A549 (cell line): ENCODE results near the gene OR8B8. TPM values are rescaled to one million over a fixed set of nuclear protein-coding genes. Genes with fewer than 3 reads are reported as not detected.
A peak's percentile ranks its signal among the peaks of the same experiment; 100 is the strongest.

Source experiments
- ATAC-seq, 2 experiments: fragments of 200-7000 bp in 1 of 2; fragments of >200 bp in 1 of 2; cut with Nextera tagmentation in 1 of 2; cut with Tn5 transposase in 1 of 2; 3 replicates each; pipeline versions ENCODE4 v1.8.0 to v1.9.1; 2018 to 2020; ENCODE audit warnings: mild to moderate bottlenecking in 1 of 2, moderate library complexity in 1 of 2
- CTCF ChIA-PET: fragments of 300-600 bp; sonication (Branson Sonifier 250); formaldehyde crosslinking; extraction: SDS; loops from one replicate; lab custom pipeline; 2021; ENCODE audit warnings: antibody characterized with exemption, inconsistent platforms; lab: Yijun Ruan, JAX
- POLR2A ChIA-PET: fragments of 350-600 bp; formaldehyde crosslinking; extraction: SDS; loops from one replicate; lab custom pipeline; 2021; ENCODE audit warnings: antibody characterized with exemption, inconsistent platforms; lab: Yijun Ruan, JAX
- DNase-seq, 2 experiments: peaks; one replicate each; pipeline versions ENCODE4 v3.0.0 to v3.0.0-alpha.2; 2011 to 2016; ENCODE audit warnings: low read depth in 1 of 2, low spot score in 1 of 2
- FAIRE-seq: peaks from 2 replicates; lab custom pipeline; 2011; peaks lifted over from hg19 to GRCh38; lab: Jason Lieb, UNC
- H3K27ac ChIP-seq, 2 experiments: fragments of >200 bp; sonication (Bioruptor Twin); formaldehyde crosslinking; 3 replicates each; pipeline ENCODE4 v1.5.1; 2016 to 2017
- H3K4me1 ChIP-seq: fragments of >200 bp; sonication (Bioruptor Twin); formaldehyde crosslinking; 3 replicates; pipeline ENCODE4 v1.6.1; 2016
- H3K4me2 ChIP-seq: fragments of >200 bp; sonication (Bioruptor Twin); formaldehyde crosslinking; 3 replicates; pipeline ENCODE4 v1.6.1; 2016
- H3K4me3 ChIP-seq: fragments of >200 bp; sonication (Bioruptor Twin); formaldehyde crosslinking; 3 replicates; pipeline ENCODE4 v1.5.1; 2016
- H3K9me3 ChIP-seq: fragments of >200 bp; sonication (Bioruptor Twin); formaldehyde crosslinking; 3 replicates; pipeline ENCODE4 v1.6.1; 2016
- BHLHE40 ChIP-seq: IDR thresholded peaks from 2 replicates; pipeline ENCODE4 v1.6.1; 2012; ENCODE audit warnings: low read depth, low read length, inconsistent platforms
- EHMT2 ChIP-seq: fragments of 200-600 bp; sonication (generic); IDR thresholded peaks from 2 replicates; pipeline ENCODE4 v1.6.1; 2016; ENCODE audit warnings: antibody characterized with exemption, low read depth, mild to moderate bottlenecking, moderate library complexity
- EP300 ChIP-seq, 2 experiments: fragments of >200 bp; sonication (Bioruptor Twin); formaldehyde crosslinking; IDR thresholded peaks; 2 replicates in 1 of 2; 3 replicates in 1 of 2; pipeline ENCODE4 v1.6.1; 2016 to 2017
- HDAC2 ChIP-seq: fragments of 200-600 bp; sonication (generic); IDR thresholded peaks from 2 replicates; pipeline ENCODE4 v1.6.1; 2016
- HEYL ChIP-seq: fragments of 250-450 bp; sonication (Bioruptor Pico); IDR thresholded peaks from 2 replicates; pipeline ENCODE4 v1.8.0; 2021; ENCODE audit warnings: mild to moderate bottlenecking, moderate library complexity
- HOXA7 ChIP-seq: fragments of 250-450 bp; sonication (Bioruptor Pico); IDR thresholded peaks from 2 replicates; pipeline ENCODE4 v1.5.0; 2020; ENCODE audit warnings: mild to moderate bottlenecking, moderate library complexity
- HOXB5 ChIP-seq: fragments of 250-450 bp; sonication (Bioruptor Pico); IDR thresholded peaks from 2 replicates; pipeline ENCODE4 v1.5.0; 2020; ENCODE audit warnings: mild to moderate bottlenecking, moderate library complexity
- KDM5A ChIP-seq: fragments of 200-600 bp; sonication (generic); IDR thresholded peaks from 2 replicates; pipeline ENCODE4 v1.6.1; 2016; ENCODE audit warnings: antibody characterized with exemption, mild to moderate bottlenecking
- NFE2L2 ChIP-seq: fragments of 150-350 bp; conservative IDR thresholded peaks from 2 replicates; pipeline ENCODE4 v1.6.1; 2014; ENCODE audit warnings: low read length
- PHF8 ChIP-seq: fragments of 200-600 bp; sonication (generic); IDR thresholded peaks from 2 replicates; pipeline ENCODE4 v1.6.1; 2016; ENCODE audit warnings: low read depth, mild to moderate bottlenecking, antibody characterized with exemption, moderate library complexity, borderline replicate concordance
- POLR2AphosphoS2 ChIP-seq: conservative IDR thresholded peaks from 2 replicates; pipeline ENCODE4 v1.6.1; 2012; ENCODE audit warnings: low read length, improper control_type of control experiment, inconsistent platforms
- RAD21 ChIP-seq, 2 experiments: fragments of >200 bp in 1 of 2; sonication (Bioruptor Twin) in 1 of 2; formaldehyde crosslinking in 1 of 2; IDR thresholded peaks in 1 of 2; conservative IDR thresholded peaks in 1 of 2; 2 replicates in 1 of 2; 3 replicates in 1 of 2; pipeline ENCODE4 v1.6.1; 2012 to 2018; ENCODE audit warnings: inconsistent platforms in 1 of 2
- RCOR1 ChIP-seq: fragments of 150-350 bp; IDR thresholded peaks from 2 replicates; pipeline ENCODE4 v1.6.1; 2014; ENCODE audit warnings: antibody characterized with exemption, low read length, low read depth
- RNF2 ChIP-seq: fragments of 200-600 bp; sonication (generic); IDR thresholded peaks from 2 replicates; pipeline ENCODE4 v1.6.1; 2016; ENCODE audit warnings: low read depth, mild to moderate bottlenecking, antibody characterized with exemption, moderate library complexity, borderline replicate concordance
- SMC3 ChIP-seq: fragments of >200 bp; sonication (Bioruptor Twin); formaldehyde crosslinking; IDR thresholded peaks from 3 replicates; pipeline ENCODE4 v1.6.1; 2018; ENCODE audit warnings: inconsistent platforms
- SREBF2 ChIP-seq: fragments of 450-650 bp; IDR thresholded peaks from 2 replicates; pipeline ENCODE4 v1.6.1; 2014; ENCODE audit warnings: mild to moderate bottlenecking, moderate library complexity
- TFCP2L1 ChIP-seq: fragments of 250-450 bp; sonication (Bioruptor Pico); IDR thresholded peaks from 2 replicates; pipeline ENCODE4 v1.5.0; 2021; ENCODE audit warnings: mild to moderate bottlenecking
- TP53 ChIP-seq: fragments of 250-450 bp; sonication (Bioruptor Pico); IDR thresholded peaks from 2 replicates; pipeline ENCODE4 v1.5.0; 2021; ENCODE audit warnings: mild to moderate bottlenecking, moderate library complexity
- ZC3H11A ChIP-seq: fragments of 450-650 bp; IDR thresholded peaks from 2 replicates; pipeline ENCODE4 v1.6.1; 2014; ENCODE audit warnings: antibody characterized with exemption, mild to moderate bottlenecking
- ZFP36 ChIP-seq: fragments of 450-650 bp; IDR thresholded peaks from 2 replicates; pipeline ENCODE4 v1.6.1; 2014; ENCODE audit warnings: borderline replicate concordance; ENCODE audit not compliant: partially characterized antibody
- WGBS: methylation state at CpG from one replicate; pipeline ENCODE4 v1.1.6; 2017; ENCODE audit errors: missing lambda C conversion rate; 5-methylcytosine and 5-hydroxymethylcytosine counted together
- polyA plus RNA-seq, 4 experiments: library from polyadenylated mRNA; depleted of rRNA in 3 of 4; stranded (reverse); fragments of >200 nt; fragmentation: RNase III in 1 of 4; extraction: RNeasy Plus Mini Kit Qiagen cat#74134 plus additional on column Dnase treatment in 1 of 4; gene quantifications; 2 replicates in 3 of 4; 3 replicates in 1 of 4; pipeline ENCODE4 v1.2.3, GENCODE V29; 2011 to 2017
- TF ChIP-seq, protein P1 (sequence below): fragments of >200 bp; sonication (Bioruptor Twin); formaldehyde crosslinking; IDR thresholded peaks from 3 replicates; pipeline ENCODE4 v1.5.1; 2016
- TF ChIP-seq, protein P2 (sequence below): IDR thresholded peaks from 2 replicates; pipeline ENCODE4 v1.6.1; 2012
- TF ChIP-seq, protein P3 (sequence below): fragments of >200 bp; sonication (Bioruptor Twin); formaldehyde crosslinking; IDR thresholded peaks from 3 replicates; pipeline ENCODE4 v1.6.1; 2016
- TF ChIP-seq, protein P4 (sequence below): fragments of 150-350 bp; IDR thresholded peaks from 2 replicates; pipeline ENCODE4 v1.6.1; 2014; ENCODE audit warnings: low read depth, mild to moderate bottlenecking, low read length
- TF ChIP-seq, protein P5 (sequence below): IDR thresholded peaks from 2 replicates; pipeline ENCODE4 v1.6.1; 2012; ENCODE audit warnings: low read depth, borderline replicate concordance
- TF ChIP-seq, protein P6 (sequence below): fragments of 250-450 bp; sonication (Bioruptor Pico); IDR thresholded peaks from 2 replicates; pipeline ENCODE4 v1.5.0; 2020; ENCODE audit warnings: low read depth, mild to moderate bottlenecking, moderate library complexity

The OR8B8 gene
- polyA plus RNA-seq, 2 of the 4 experiments (the other 2 are of a cell fraction): not detected

DNA sequence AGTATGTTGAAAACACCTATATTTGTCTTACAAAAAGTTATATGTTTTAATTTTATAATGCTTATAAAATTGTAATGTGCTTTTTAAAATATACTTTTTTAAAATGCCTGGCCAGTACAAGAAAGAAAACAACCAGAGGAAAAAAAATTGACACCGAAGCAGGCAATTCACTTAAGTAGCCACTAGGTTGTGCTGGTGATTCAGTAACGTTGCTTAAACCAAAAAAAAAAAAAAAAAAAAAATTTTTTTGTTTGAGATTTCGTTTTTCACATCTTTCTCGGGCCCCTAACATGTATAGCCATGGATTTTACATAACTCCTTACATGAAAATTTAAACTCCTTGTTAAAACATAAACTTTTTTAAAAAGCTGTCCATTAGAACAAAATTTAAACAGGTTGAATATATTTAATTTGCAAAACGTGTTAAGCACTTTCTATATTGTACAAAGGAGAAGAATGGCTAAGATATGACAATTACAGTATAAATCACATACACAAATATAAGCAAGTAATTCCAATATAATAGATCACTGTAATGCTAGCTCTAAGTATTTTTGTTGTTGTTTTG, 30.1 kb downstream of the OR8B8 start:
- TF ChIP-seq PHF8 (no peak), RAD21 (conservative IDR thresholded peaks at IDR 0.05 in 1 of 2, IDR thresholded peaks at IDR 0.05 in 1 of 2) (peak; percentile 57 to 61; a peak in 4 of 5 replicates), SMC3 (peak; percentile 38; the same call in 1 of the 3 replicates), RNF2 (no peak)
- TF ChIP-seq, protein P1, sequence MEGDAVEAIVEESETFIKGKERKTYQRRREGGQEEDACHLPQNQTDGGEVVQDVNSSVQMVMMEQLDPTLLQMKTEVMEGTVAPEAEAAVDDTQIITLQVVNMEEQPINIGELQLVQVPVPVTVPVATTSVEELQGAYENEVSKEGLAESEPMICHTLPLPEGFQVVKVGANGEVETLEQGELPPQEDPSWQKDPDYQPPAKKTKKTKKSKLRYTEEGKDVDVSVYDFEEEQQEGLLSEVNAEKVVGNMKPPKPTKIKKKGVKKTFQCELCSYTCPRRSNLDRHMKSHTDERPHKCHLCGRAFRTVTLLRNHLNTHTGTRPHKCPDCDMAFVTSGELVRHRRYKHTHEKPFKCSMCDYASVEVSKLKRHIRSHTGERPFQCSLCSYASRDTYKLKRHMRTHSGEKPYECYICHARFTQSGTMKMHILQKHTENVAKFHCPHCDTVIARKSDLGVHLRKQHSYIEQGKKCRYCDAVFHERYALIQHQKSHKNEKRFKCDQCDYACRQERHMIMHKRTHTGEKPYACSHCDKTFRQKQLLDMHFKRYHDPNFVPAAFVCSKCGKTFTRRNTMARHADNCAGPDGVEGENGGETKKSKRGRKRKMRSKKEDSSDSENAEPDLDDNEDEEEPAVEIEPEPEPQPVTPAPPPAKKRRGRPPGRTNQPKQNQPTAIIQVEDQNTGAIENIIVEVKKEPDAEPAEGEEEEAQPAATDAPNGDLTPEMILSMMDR: peak; percentile 56
- Histone ChIP-seq H3K9me3 (no peaks in the 10 kb centered on the region), H3K4me1 (no peaks in the 10 kb centered on the region), H3K4me3 (no peak overlapping the region), H3K27ac (no peak overlapping the region), H3K4me2 (no peak overlapping the region)
- ATAC-seq (no peak), DNase-seq (peak; percentile 10 to 56), FAIRE-seq (no peak)
- 15% methylated on average over 5 of the region's 5 CpGs for WGBS
- POLR2A ChIA-PET: no interaction called here
- CTCF ChIA-PET: interaction anchor here (0.6 to 3.0 kb wide), 17 partner anchors 10 to 1085 kb away, joined by 3 to 19 read pairs (median 3); partner anchors contain the start of gene OR8B4

DNA sequence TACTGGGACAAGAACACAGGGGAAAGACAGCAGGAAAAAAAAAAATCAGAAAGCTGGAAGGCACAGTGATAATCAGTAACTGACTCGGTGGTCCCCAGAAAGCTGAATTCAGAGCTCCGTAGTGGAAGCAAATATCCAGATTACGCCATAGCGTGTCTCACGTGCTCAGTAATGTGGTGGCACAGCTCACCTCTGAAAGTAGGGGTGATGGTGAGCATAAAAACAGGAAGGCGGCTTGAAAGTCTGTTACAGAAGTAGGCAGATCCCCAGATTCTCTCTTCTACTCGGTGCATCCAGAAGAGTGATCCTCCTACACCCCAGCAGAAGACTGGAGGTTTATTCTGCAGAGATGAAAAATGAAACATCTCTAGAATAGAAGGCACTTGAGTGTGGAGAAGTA, 35.6 kb downstream of the OR8B8 start:
- FAIRE-seq (no peak), DNase-seq (no peak), ATAC-seq (no peak)
- Histone ChIP-seq H3K4me3 (no peak overlapping the region), H3K9me3 (no peaks in the 10 kb centered on the region), H3K4me1 (no peaks in the 10 kb centered on the region), H3K4me2 (no peak overlapping the region), H3K27ac (no peak overlapping the region)
- WGBS: 19% methylated on average over 6 of the region's 7 CpGs
- POLR2A ChIA-PET: no interaction called here
- no peak for TF ChIP-seq SMC3
- no peak for TF ChIP-seq HOXB5 (CRISPR knock-in tag)
- TF ChIP-seq EHMT2: no peak
- TF ChIP-seq POLR2AphosphoS2: no peak
- TF ChIP-seq, protein P2, sequence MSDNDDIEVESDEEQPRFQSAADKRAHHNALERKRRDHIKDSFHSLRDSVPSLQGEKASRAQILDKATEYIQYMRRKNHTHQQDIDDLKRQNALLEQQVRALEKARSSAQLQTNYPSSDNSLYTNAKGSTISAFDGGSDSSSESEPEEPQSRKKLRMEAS: no peak
- no peak for TF ChIP-seq HEYL (CRISPR knock-in tag)
- TF ChIP-seq HDAC2: no peak
- TF ChIP-seq ZFP36: no peak
- TF ChIP-seq, protein P3, sequence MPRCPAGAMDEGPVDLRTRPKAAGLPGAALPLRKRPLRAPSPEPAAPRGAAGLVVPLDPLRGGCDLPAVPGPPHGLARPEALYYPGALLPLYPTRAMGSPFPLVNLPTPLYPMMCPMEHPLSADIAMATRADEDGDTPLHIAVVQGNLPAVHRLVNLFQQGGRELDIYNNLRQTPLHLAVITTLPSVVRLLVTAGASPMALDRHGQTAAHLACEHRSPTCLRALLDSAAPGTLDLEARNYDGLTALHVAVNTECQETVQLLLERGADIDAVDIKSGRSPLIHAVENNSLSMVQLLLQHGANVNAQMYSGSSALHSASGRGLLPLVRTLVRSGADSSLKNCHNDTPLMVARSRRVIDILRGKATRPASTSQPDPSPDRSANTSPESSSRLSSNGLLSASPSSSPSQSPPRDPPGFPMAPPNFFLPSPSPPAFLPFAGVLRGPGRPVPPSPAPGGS: no peak
- TF ChIP-seq SREBF2: no peak
- TF ChIP-seq, protein P4, sequence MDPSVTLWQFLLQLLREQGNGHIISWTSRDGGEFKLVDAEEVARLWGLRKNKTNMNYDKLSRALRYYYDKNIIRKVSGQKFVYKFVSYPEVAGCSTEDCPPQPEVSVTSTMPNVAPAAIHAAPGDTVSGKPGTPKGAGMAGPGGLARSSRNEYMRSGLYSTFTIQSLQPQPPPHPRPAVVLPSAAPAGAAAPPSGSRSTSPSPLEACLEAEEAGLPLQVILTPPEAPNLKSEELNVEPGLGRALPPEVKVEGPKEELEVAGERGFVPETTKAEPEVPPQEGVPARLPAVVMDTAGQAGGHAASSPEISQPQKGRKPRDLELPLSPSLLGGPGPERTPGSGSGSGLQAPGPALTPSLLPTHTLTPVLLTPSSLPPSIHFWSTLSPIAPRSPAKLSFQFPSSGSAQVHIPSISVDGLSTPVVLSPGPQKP: no peak
- TF ChIP-seq RNF2: no peak
- TF ChIP-seq RAD21 (conservative IDR thresholded peaks at IDR 0.05 in 1 of 2, IDR thresholded peaks at IDR 0.05 in 1 of 2): no peak
- TF ChIP-seq KDM5A: no peak
- TF ChIP-seq TP53 (CRISPR knock-in tag): no peak
- TF ChIP-seq TFCP2L1 (CRISPR knock-in tag): no peak
- TF ChIP-seq HOXA7 (CRISPR knock-in tag): no peak
- TF ChIP-seq, all 56 proteins: peak for 0
- CTCF ChIA-PET: interaction anchor here (0.6 kb wide), 1 partner anchor 20 kb away, joined by 4 read pairs; no protein-coding TSS in a partner anchor

DNA sequence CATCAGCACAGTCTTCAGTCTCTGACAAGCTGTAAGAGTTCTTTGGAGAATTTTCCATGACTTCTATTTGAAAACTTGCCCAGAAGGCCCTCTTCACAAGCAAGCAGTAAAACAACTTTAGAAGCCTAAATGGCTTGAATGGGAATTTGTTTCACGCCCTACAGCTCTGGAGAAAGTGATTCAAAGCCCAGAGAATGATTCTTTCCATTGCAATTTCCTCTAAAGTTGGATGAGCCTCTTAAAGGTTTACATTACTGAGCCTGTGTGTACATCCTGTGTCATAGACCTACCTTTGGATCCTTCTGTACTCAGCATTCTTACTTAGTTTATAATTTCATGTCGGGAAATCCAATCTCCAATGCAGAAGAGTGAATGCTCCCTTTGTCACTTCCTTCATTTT, 39.9 kb downstream of the OR8B8 start:
- Histone ChIP-seq H3K9me3 (no peaks in the 10 kb centered on the region), H3K4me1 (no peaks in the 10 kb centered on the region), H3K4me3 (no peak overlapping the region), H3K4me2 (no peak overlapping the region), H3K27ac (no peak overlapping the region)
- WGBS: 2% methylated on average over 2 of the region's 2 CpGs
- ATAC-seq: 0 out of 6 replicates have a peak, but pooled peaks of 1 of the 2 experiments have one; percentile 30
- ChIA-PET POLR2A (no interaction called here), CTCF (interaction anchor here (0.8 kb wide), 1 partner anchor 471 kb away, joined by 3 read pairs; no protein-coding TSS in a partner anchor)
- DNase-seq: no peak
- FAIRE-seq: no peak
- TF ChIP-seq BHLHE40 (no peak), NFE2L2 (no peak), KDM5A (no peak), TP53 (CRISPR knock-in tag) (no peak), POLR2AphosphoS2 (no peak), EP300 (IDR thresholded peaks at IDR 0.05) (no peak), PHF8 (no peak), RCOR1 (no peak), ZC3H11A (no peak)
- TF ChIP-seq, protein P5, sequence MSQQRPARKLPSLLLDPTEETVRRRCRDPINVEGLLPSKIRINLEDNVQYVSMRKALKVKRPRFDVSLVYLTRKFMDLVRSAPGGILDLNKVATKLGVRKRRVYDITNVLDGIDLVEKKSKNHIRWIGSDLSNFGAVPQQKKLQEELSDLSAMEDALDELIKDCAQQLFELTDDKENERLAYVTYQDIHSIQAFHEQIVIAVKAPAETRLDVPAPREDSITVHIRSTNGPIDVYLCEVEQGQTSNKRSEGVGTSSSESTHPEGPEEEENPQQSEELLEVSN: no peak
- TF ChIP-seq, protein P2: no peak
- TF ChIP-seq, protein P6, sequence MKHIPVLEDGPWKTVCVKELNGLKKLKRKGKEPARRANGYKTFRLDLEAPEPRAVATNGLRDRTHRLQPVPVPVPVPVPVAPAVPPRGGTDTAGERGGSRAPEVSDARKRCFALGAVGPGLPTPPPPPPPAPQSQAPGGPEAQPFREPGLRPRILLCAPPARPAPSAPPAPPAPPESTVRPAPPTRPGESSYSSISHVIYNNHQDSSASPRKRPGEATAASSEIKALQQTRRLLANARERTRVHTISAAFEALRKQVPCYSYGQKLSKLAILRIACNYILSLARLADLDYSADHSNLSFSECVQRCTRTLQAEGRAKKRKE: no peak
